Subcutaneous abdominal adipose tissue (tissue), 5 donors: ENCODE results near the gene EYA2.

ENCODE experiments used
- H3K27ac ChIP-seq: one replicate; pipeline ENCODE4 v1.7.0; 2013; ENCODE audit warnings: low read depth, mild to moderate bottlenecking, inconsistent platforms, low read length, moderate library complexity
- H3K27me3 ChIP-seq, 5 donors: one replicate each; pipeline ENCODE4 v1.7.0; 2013; ENCODE audit warnings: low read length in 5 of 5, inconsistent platforms in 1 of 5; ENCODE audit not compliant: control insufficient read depth in 5 of 5, insufficient read depth in 4 of 5
- H3K36me3 ChIP-seq, 5 donors: one replicate each; pipeline ENCODE4 v1.7.0; 2013; ENCODE audit warnings: low read length in 5 of 5; ENCODE audit not compliant: control insufficient read depth in 5 of 5, insufficient read depth in 5 of 5
- H3K4me1 ChIP-seq, 5 donors: one replicate each; pipeline ENCODE4 v1.7.0; 2013; ENCODE audit warnings: low read length in 5 of 5, mild to moderate bottlenecking in 3 of 5, moderate library complexity in 1 of 5; ENCODE audit not compliant: control insufficient read depth in 5 of 5, insufficient read depth in 5 of 5
- H3K4me3 ChIP-seq, 5 donors: one replicate each; pipeline ENCODE4 v1.7.0; 2013; ENCODE audit warnings: low read length in 5 of 5, low read depth in 1 of 5
- H3K9ac ChIP-seq, 5 donors: one replicate each; pipeline ENCODE4 v1.7.0; 2013; ENCODE audit warnings: low read length in 5 of 5, mild to moderate bottlenecking in 4 of 5, moderate library complexity in 3 of 5
- H3K9me3 ChIP-seq, 5 donors: one replicate each; pipeline ENCODE4 v1.7.0; 2013; ENCODE audit warnings: low read length in 5 of 5; ENCODE audit not compliant: control insufficient read depth in 5 of 5
- donor health status: healthy.
- donor health status: healthy.
- donor health status: healthy.
- donor health status: healthy.
- donor health status: healthy.

The EYA2 gene

DNA sequence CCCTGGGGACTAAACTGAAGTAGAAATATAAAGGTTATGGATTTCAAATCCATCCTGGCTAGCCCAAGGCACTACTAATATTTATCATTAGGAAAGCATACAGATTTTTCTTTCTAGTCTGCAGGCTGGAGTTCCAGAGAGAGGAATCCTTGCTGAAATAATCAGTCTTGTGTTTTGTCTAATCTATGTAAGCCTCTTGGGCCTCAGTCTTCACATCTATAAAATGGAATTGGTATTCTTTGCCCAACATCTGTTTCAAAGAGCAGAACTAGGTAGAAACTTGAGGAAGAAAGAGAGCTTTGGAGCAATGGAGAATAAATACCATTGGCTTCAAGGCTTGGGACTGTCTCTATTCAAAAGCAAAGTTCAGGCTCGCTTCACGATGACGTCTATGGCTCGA is 249.8 kb downstream of the EYA2 start:
- H3K27ac ChIP-seq, result no peak overlapping the region
- H3K27me3 ChIP-seq, result no peaks in the 10 kb centered on the region
- no peak overlapping the region for H3K4me3 ChIP-seq

DNA sequence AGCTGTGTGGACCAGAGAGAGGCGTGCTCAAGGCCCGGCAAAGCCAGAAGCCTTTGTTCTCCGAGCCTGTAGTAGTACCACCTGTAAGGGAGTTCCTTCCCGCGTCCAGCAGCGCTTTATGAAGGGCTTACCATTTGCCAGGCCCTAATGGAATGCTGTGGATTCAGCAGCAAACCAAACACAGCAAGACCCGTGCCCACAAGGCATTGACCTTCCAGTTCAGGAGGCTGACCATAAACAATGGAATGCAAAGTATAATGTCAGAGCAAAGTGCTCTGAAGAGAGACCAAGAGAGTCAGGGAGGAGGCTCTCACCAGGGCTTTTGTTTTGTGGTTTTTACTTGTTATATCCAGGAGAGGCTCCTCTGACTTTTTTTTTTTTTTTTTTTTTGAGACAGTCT is 252.0 kb downstream of the EYA2 start:
- Histone ChIP-seq H3K9me3 (peaks cover 0 to under 1% (median 0%) of the 10 kb centered on the region in 5 donors), H3K27ac (no peak overlapping the region), H3K4me3 (no peak overlapping the region), H3K27me3 (no peaks in the 10 kb centered on the region), H3K36me3 (no peaks in the 10 kb centered on the region), H3K4me1 (peaks cover 0 to 5% (median 4%) of the 10 kb centered on the region in 5 donors), H3K9ac (no peak overlapping the region)

More for the DNA sequence above, 249.8 kb downstream of the EYA2 start:
- Histone ChIP-seq H3K36me3 (no peaks in the 10 kb centered on the region), H3K9me3 (peaks cover 0 to 5% (median 0%) of the 10 kb centered on the region in 5 donors), H3K4me1 (peaks cover 0 to 8% (median 4%) of the 10 kb centered on the region in 5 donors), H3K9ac (no peak overlapping the region)

GRCh38 chr20:47148059-47148458 is 253.4 kb downstream of the EYA2 start:
- H3K4me1 ChIP-seq, result peaks cover 0 to 5% (median 4%) of the 10 kb centered on the region in 5 donors
- no peaks in the 10 kb centered on the region for H3K9me3 ChIP-seq
- H3K36me3 ChIP-seq, result no peaks in the 10 kb centered on the region
- H3K27me3 ChIP-seq, result no peaks in the 10 kb centered on the region
- H3K9ac ChIP-seq, result no peak overlapping the region
- H3K27ac ChIP-seq, result no peak overlapping the region
- no peak overlapping the region for H3K4me3 ChIP-seq

DNA sequence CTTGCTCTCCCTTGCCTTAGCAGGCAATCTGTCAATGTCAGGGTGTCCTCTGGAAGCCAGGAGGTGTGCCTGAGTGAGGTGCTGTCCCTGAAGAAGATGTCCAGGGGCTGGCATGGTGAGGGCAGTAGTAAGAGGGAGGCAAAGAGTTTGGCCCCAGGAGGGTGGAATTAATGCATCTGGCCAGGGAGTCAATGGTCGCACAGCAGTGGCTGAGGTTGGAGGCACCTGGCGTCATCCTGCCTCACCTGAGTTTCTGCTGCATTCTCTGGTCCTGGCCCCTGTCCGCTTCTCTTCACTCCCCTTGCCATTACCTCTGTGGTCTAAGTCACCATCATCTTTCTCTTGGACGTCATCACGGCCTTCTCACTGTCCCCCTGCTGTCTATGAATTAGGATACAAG is 255.3 kb downstream of the EYA2 start:
- no peaks in the 10 kb centered on the region for H3K27me3 ChIP-seq
- H3K36me3 ChIP-seq, result no peaks in the 10 kb centered on the region
- H3K9me3 ChIP-seq, result no peaks in the 10 kb centered on the region
- no peak overlapping the region for H3K4me3 ChIP-seq
- no peak overlapping the region for H3K9ac ChIP-seq
- H3K27ac ChIP-seq, result no peak overlapping the region
- peaks cover 0 to 7% (median 4%) of the 10 kb centered on the region in 5 donors for H3K4me1 ChIP-seq

DNA sequence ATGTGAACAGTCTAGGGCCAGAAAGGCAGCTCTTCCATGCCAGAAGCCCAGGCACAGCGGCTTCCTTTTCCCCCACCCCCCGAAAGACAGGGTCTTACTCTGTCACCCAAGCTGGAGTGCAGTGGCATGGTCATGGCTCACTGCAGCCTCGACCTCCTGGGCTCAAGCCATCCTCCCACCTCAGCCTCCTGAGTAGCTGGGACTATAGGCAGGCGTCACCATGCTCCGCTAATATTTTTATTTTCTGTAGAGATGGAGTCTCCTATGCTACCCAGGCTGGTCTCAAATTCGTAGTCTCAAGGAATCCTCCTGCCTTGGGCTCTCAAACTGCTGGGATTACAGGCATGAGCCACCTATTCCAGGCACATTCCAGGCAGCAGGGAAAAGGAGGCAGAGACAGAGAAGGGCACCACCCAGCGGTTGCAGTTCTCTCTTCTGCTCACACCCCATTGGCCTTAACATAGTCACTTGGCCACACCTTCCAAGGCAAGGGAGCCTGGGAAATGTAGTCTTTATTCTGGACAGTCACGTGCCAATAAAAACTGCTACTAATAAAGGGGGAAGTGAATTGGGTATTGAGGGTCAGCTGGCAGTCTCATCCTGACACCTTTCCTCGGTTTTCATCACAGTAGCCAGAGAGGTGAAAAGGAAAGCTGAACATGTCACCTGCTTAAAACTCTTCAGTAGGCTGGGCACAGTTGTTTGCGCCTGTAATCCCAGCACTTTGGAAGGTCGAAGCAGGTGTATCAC is 255.9 kb downstream of the EYA2 start:
- Histone ChIP-seq H3K9ac (no peak overlapping the region), H3K36me3 (no peaks in the 10 kb centered on the region), H3K4me1 (peaks cover 0 to 7% (median 4%) of the 10 kb centered on the region in 5 donors), H3K27ac (no peak overlapping the region), H3K9me3 (no peaks in the 10 kb centered on the region), H3K4me3 (no peak overlapping the region), H3K27me3 (no peaks in the 10 kb centered on the region)

DNA sequence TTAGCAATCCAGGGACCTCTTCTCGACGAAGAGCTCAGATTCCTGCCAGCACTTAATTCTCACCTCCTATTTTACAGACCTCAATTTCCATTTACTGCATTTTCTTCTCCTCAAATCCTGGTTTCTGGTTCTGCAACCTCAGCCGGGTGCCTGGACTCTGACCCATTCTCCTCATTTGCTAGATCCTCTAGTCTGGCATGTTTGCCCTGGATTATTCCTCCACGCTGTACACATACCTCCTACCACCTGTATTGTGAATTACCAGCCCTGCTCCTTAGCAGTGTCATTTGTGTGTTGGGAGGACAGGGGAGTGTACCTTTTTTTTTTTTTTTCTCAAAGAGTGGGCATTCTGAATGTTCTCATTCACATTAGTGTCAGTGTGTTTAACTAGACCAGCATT is 257.4 kb downstream of the EYA2 start:
- Histone ChIP-seq H3K36me3 (no peaks in the 10 kb centered on the region), H3K27ac (no peak overlapping the region), H3K27me3 (no peaks in the 10 kb centered on the region), H3K4me1 (peaks cover 0 to 6% (median 5%) of the 10 kb centered on the region in 5 donors), H3K9me3 (no peaks in the 10 kb centered on the region), H3K9ac (no peak overlapping the region), H3K4me3 (no peak overlapping the region)

DNA sequence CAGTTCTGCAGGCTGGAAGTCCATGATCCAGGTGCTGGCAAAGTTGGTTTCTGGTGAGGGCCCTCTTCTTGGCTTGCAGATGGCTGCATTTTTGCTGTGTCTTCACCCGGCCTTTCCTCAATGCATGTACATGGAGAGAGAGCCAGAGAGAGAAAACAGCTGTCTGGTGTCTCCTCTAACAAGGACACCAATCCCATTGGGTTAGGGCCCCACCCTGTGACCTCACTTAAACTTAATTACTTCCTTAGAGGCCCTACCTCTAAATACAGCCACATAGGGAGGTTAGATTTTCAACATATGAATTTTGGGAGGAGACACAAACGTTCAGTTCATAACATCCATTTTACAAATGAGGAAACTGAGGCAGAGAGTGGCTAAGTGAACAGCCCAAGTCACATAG is 259.4 kb downstream of the EYA2 start:
- no peaks in the 10 kb centered on the region for H3K27me3 ChIP-seq
- H3K9me3 ChIP-seq, result no peaks in the 10 kb centered on the region
- no peaks in the 10 kb centered on the region for H3K36me3 ChIP-seq
- H3K4me3 ChIP-seq, result no peak overlapping the region
- H3K9ac ChIP-seq, result no peak overlapping the region
- H3K27ac ChIP-seq, result no peak overlapping the region
- H3K4me1 ChIP-seq, result peaks cover 0 to 5% (median 0%) of the 10 kb centered on the region in 5 donors

- Histone ChIP-seq H3K36me3 (no peaks in the 10 kb centered on the region), H3K9me3 (no peaks in the 10 kb centered on the region), H3K9ac (no peak overlapping the region), H3K27me3 (no peaks in the 10 kb centered on the region), H3K4me3 (no peak overlapping the region), H3K4me1 (peaks cover 0 to 5% (median 0%) of the 10 kb centered on the region in 5 donors), H3K27ac (no peak overlapping the region)
Observed at GRCh38 chr20:47156301-47157137, 261.9 kb downstream of the EYA2 start.

- Histone ChIP-seq H3K27me3 (no peaks in the 10 kb centered on the region), H3K9ac (no peak overlapping the region), H3K4me3 (no peak overlapping the region), H3K4me1 (peaks cover 0 to 5% (median 0%) of the 10 kb centered on the region in 5 donors), H3K36me3 (peaks cover 0 to 3% (median 0%) of the 10 kb centered on the region in 5 donors), H3K27ac (no peak overlapping the region), H3K9me3 (no peaks in the 10 kb centered on the region)
Observed at GRCh38 chr20:47159166-47159565, 264.5 kb downstream of the EYA2 start.

- Histone ChIP-seq H3K9ac (no peak overlapping the region), H3K9me3 (no peaks in the 10 kb centered on the region), H3K4me1 (peaks cover 0 to 5% (median 0%) of the 10 kb centered on the region in 5 donors), H3K27ac (no peak overlapping the region), H3K4me3 (no peak overlapping the region), H3K36me3 (peaks cover 0 to 3% (median 0%) of the 10 kb centered on the region in 5 donors), H3K27me3 (no peaks in the 10 kb centered on the region)
Observed at GRCh38 chr20:47160240-47160639, 265.6 kb downstream of the EYA2 start.
